Renal cortical epithelial cell (primary cell): Measurements from ENCODE around the gene ESD. TPM values are rescaled to one million over a fixed set of nuclear protein-coding genes. Genes with fewer than 3 reads are reported as not detected.
"Not testable (repeated sequence)": the region's sequence is repeated elsewhere in the genome, so short reads cannot be mapped to it uniquely, and the experiment has no call there.

ENCODE experiments used
- DNase-seq: peaks from one replicate; pipeline ENCODE4 v3.0.0-alpha.2; 2011; ENCODE audit warnings: low read depth
- total RNA-seq: library from RNA; depleted of rRNA; stranded (reverse); fragments of >200 nt; gene quantifications from 2 replicates; pipeline ENCODE4 v1.2.3, GENCODE V29; 2014

The ESD gene, protein sequence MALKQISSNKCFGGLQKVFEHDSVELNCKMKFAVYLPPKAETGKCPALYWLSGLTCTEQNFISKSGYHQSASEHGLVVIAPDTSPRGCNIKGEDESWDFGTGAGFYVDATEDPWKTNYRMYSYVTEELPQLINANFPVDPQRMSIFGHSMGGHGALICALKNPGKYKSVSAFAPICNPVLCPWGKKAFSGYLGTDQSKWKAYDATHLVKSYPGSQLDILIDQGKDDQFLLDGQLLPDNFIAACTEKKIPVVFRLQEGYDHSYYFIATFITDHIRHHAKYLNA
- 132 and 150 TPM in 2 replicates for total RNA-seq

- peak; percentile 76 for DNase-seq
Measured at GRCh38 chr13:46796515-46797474, at the start of gene ESD. TSS of gene ESD (minus strand) at chr13:46797161. CDS start at chr13:46791413, 5,748 bp downstream.

DNA sequence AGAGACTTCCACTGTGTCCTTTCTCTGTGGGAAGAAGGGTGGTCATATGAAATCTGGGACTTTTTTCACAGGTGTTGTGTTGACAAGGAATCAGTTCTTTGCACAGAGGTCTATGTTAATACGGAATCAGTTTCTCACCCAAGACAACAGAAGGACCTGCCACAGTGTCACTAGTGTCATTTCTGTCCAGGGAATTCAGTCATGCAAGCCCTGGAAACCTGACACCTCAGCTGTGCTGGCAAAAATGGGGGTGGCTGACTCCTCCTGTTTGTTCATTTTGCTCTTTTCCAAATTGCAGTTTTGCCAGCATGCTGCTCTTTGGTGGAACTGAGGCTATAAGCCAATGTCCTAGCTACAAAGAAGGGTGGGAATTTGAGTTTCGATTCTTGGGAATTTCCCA lies 49.8 kb upstream of the ESD start:
- DNase-seq, result no peak

DNA sequence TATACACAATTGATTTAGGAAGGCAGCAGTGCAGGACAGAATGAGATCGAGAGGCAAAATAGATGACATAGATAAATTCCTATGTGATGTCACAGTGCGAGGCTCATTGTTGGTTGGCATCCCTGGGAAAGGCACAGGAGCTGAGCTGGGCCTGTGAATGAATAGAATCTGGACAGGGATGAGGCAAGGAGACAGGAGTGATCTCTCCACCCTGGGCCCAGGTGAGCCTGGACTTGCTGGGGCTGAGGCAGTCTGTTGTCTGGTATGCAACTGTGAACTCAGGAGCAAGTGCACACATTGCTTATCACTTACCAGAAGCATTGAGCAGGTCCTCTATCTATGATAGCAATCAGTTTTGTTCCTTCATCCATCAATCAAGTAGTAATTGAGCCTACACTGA lies 48.2 kb upstream of the ESD start:
- no peak for DNase-seq

DNA sequence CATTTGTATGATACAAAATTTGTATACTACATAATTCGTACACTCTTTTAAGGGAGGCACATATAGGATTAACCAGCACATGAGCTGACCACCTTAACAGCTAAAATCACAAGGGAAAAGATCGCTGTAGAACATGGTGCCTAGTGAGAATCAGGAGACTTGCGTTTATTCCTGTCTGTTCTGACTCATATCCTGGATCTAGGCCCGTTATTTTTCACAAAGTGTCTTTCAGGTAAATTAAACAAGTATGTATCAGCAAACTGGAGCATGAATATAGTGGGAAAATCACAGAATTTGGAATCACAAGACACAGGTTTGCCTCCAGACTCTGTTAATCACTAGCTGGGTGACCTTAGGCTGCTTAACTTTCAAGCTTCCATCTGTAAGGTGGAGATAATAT lies 47.5 kb upstream of the ESD start:
- peak; percentile 52 for DNase-seq

DNA sequence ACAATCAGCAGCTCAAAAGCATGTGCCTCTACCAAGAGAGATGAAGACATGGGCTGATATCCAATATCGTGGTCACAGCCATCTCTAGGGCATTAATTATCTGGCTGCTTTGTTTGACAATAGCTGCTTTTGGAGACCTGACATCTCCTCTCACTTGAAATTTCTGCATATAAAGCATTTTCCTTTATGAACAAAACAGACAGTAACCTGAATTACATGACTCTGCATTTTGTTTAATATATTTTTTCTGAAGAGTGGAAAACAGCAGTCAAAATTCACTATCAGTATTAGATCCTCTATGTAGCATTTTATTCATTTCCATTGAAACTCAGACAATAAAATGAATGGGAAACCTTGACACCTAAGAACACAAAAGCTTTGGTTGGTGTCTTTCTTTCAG lies 42.4 kb upstream of the ESD start:
- no peak for DNase-seq

DNA sequence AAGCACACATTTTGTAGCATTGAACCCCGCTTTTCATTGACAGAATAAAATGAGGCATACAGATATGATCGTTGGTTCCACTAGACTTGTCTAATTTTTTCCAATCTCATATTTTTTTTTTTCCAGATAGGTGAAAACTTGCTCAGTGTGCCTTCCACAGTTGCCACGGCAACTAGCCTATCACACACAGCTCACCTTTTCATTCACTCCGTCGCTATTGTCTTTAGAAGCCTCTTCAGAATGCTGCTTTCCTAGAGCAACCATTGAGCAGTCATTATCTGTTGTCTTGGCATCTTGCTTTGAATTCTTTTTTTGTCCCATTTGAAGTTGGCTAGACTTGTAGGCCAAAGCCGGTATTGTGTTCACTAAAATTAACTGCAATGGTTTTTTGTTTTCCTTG lies 37.7 kb upstream of the ESD start:
- no peak for DNase-seq

GRCh38 chr13:46831588-46832194 lies 34.7 kb upstream of the ESD start:
- peak; percentile 55 for DNase-seq

- peak; percentile 3 for DNase-seq
Measured at GRCh38 chr13:46830405-46831005, 33.5 kb upstream of the ESD start.

DNA sequence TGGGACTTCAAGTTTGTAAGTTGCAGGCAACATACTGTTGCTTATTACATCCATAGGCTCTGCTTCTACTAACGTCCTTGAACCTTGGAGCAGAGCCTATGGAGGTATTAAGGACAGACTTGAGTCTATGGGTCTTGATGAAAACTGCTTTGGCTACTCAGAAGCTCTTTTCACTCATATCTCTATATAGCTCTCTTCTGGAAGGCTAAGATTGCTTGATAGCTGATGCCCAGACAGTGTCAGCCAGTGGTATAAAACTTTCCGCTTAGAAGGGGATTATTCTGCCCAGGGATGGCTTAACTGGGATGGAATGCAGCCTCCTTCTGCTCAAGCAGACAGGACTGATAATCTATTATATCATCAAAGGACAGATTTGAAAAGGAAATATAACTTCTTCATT lies 25.6 kb upstream of the ESD start:
- no peak for DNase-seq

DNA sequence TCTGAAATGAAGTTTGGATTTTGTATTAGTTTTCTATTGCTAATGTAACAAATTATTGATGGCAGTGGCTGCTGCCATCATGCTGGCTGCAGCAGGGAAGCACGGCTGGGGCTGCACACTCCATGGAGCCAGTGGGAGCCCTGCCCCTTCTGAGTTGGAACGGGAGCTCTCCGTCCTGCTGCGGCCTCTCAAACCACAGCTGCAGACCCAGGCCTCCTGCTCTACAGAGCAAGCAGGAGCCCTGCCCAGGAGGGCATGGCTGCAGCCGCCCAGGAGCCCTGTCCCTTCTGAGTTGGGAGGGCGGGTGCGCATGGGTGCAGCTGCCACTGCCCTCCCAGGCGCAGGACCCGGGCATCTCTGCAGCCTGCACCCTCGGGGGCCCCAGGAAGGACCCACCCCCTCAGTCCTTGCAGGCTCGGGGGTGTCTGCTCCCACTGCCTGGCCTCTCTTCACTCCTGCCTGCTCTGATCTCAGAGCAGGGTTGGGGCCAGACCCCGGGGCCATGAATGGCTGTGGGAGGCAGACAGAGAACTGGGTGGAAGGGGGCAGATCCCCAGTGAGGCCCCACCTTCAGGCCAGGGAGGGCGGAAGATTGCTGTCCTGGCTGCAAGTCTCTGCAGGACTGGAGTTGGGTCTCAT lies 21.0 kb upstream of the ESD start:
- DNase-seq, result no peak

- peak; percentile 31 for DNase-seq
Measured at GRCh38 chr13:46817095-46817494, 20.1 kb upstream of the ESD start.

GRCh38 chr13:46816371-46816770 lies 19.4 kb upstream of the ESD start:
- DNase-seq, result no peak

- DNase-seq, result no peak
Measured at GRCh38 chr13:46812301-46812797, 15.4 kb upstream of the ESD start.

- DNase-seq, result no peak
Measured at GRCh38 chr13:46810440-46810839, 13.5 kb upstream of the ESD start.

DNA sequence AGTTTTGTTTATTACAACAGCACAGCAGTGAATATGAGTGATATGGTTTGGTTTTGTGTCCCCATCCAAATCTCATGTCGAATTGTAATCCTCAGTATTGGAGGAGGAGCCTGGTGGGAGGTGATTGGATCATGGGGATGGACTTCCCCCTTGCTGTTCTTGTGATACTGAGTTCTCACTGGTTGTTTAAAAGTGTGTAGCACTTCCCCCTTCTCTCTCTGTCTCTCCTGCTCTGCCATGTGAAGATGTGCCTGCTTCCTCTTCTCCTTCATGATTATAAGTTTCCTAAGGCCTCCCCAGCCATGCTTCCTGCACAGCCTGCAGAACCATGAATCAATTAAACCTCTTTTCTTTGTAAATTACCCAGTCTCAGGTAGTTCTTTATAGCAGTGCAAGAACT lies 8.0 kb upstream of the ESD start:
- DNase-seq, result not testable (repeated sequence)

- peak; percentile 97 for DNase-seq
Measured at GRCh38 chr13:46804391-46804815, 7.4 kb upstream of the ESD start.

DNA sequence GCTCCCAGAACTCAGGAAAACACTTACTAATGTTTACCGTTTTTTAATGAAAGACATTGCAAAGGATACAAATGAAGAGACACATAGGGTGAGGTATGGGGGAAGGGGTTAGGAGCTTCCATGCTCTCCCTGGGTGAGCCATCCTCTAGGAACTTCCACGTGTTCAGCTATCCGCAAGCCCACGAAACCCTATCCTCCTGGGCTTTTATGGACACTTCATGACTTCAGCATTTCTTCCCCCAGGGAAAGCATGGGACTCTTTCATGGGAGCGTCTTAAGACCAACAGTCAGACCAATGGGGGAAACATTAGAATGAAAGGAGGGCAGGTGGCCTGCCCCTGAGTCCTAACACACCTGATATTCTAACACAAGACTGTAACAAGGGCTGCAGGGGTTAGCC lies 6.6 kb upstream of the ESD start:
- DNase-seq, result no peak

DNA sequence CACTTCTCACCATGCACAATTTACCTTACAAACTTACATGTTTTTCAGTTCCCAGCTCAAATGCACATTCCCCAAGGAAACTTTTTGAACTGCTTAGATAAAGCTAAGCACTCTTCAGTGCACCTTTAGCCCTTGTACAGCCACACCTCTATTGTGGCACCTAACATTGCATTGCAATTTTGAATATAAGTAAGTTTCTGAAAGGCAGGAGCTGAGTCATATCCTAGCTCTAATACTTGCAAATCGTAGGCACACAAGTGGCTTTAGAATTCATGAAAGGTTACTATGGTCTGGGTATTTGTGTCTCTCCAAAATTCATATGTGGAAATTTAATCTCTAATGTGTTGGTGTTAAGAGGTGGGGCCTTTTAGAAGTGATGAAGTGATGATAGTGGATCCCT lies 4.9 kb upstream of the ESD start:
- no peak for DNase-seq

GRCh38 chr13:46799139-46799538 lies 2.2 kb upstream of the ESD start:
- DNase-seq, result no peak

GRCh38 chr13:46797501-46798237 lies 708 bp upstream of the ESD start:
- DNase-seq, result peak; percentile 94

GRCh38 chr13:46796129-46796514 lies 839 bp downstream of the ESD start:
- no peak for DNase-seq
